ENCODE data around the gene ABCA5.

Gene ABCA5

DNA sequence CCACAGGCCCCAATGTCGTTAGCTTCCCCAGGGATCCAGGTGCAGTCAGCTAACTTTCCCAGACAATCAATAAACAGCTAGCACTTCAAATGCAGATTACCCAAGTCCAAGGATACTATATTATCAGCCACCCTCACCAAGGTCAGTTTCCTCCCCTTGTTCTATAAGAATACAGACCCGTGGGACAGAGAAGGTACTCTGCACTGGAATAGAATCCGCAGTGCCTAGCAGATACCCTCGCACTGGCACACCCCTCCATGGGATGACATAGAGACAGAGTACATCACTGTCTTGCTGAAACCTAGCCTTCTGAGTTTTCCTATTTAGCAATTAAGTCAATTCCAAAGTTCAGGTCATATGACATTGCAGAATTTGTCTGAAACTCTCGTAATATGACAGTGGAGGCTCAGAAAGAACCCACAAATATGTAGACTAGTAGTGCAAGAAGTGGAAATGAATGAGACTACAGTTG lies 58.4 kb downstream of the ABCA5 start:
- no peaks in the 10 kb centered on the region for H3K79me1 ChIP-seq (replicated peaks; ENCODE audit: low read length, poor library complexity, severe bottlenecking)
- no peaks in the 10 kb centered on the region for H3K9me3 ChIP-seq (ENCODE audit: control insufficient read depth, low read length)
- no peaks in the 10 kb centered on the region for H3K36me3 ChIP-seq (ENCODE audit: control insufficient read depth in 1 of 2, insufficient read depth in 2 of 2, low read depth in 1 of 2, low read length in 2 of 2)
- H3K4ac ChIP-seq (ENCODE audit: low read depth in 1 of 2, low read length in 2 of 2), result no peak overlapping the region
- H4K91ac ChIP-seq (ENCODE audit: low read length), result no peak overlapping the region
- no peak overlapping the region for H3K27ac ChIP-seq (ENCODE audit: low read length, poor library complexity, severe bottlenecking)
- no peak overlapping the region for H2BK15ac ChIP-seq (ENCODE audit: low read depth, poor library complexity, severe bottlenecking)
- H2BK120ac ChIP-seq (ENCODE audit: low read depth, low read length), result no peak overlapping the region
- H2BK12ac ChIP-seq (ENCODE audit: low read length in 2 of 2), result no peak overlapping the region
- no peaks in the 10 kb centered on the region for H3K4me1 ChIP-seq (ENCODE audit: control insufficient read depth, insufficient read depth, low read depth, low read length)
- H3K4me2 ChIP-seq (ENCODE audit: low read length, poor library complexity, severe bottlenecking), result no peak overlapping the region
- H3K27me3 ChIP-seq (ENCODE audit: control insufficient read depth in 1 of 2, insufficient read depth in 1 of 2, low read length in 2 of 2), result no peaks in the 10 kb centered on the region
- no peak overlapping the region for H2BK5ac ChIP-seq (ENCODE audit: low read depth, low read length, poor library complexity, severe bottlenecking)
- no peak overlapping the region for H2AK5ac ChIP-seq (ENCODE audit: low read length, severe bottlenecking)
- H3K23ac ChIP-seq (ENCODE audit: low read length in 2 of 2), result no peak overlapping the region
- H2AFZ ChIP-seq (ENCODE audit: low read depth, low read length), result no peak overlapping the region
- H3K14ac ChIP-seq (ENCODE audit: low read length in 2 of 2), result no peak overlapping the region
- 90% methylated on average over 4 of the region's 5 CpGs for WGBS
- H4K8ac ChIP-seq (ENCODE audit: low read length), result no peak overlapping the region
- no peak overlapping the region for H3K4me3 ChIP-seq (ENCODE audit: insufficient read depth in 1 of 2, low read depth in 1 of 2, low read length in 2 of 2)
- H3K9ac ChIP-seq (ENCODE audit: low read length), result no peak overlapping the region
- no peak overlapping the region for H3K18ac ChIP-seq (ENCODE audit: low read depth in 1 of 2, low read length in 2 of 2)
- no peak for DNase-seq

DNA sequence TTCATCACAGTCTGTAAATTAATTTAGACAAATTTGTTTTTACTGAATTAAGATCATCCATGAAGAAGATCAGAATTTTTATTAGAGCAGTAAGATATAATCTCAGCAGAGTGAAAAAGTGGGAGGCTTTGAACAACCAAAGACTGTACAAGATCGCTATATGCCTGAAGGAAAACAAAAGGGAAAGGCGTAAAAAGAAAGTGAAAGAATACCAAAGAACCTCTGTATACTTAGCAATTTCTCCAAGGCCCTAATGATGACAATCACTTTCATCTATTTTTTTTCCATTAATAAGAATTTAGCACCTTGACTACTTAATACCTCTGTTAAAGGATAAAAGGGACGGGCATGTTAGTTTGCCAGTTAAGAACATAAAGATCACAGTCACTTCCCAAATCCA lies 59.7 kb downstream of the ABCA5 start:
- Histone ChIP-seq H3K9ac (ENCODE audit: low read length) (no peak overlapping the region), H3K4ac (ENCODE audit: low read depth in 1 of 2, low read length in 2 of 2) (no peak overlapping the region), H4K8ac (ENCODE audit: low read length) (no peak overlapping the region), H2BK12ac (ENCODE audit: low read length in 2 of 2) (no peak overlapping the region), H2BK15ac (ENCODE audit: low read depth, poor library complexity, severe bottlenecking) (no peak overlapping the region), H3K79me1 (replicated peaks; ENCODE audit: low read length, poor library complexity, severe bottlenecking) (no peaks in the 10 kb centered on the region), H3K14ac (ENCODE audit: low read length in 2 of 2) (no peak overlapping the region), H2AK5ac (ENCODE audit: low read length, severe bottlenecking) (no peak overlapping the region), H3K27me3 (ENCODE audit: control insufficient read depth in 1 of 2, insufficient read depth in 1 of 2, low read length in 2 of 2) (no peaks in the 10 kb centered on the region), H2BK120ac (ENCODE audit: low read depth, low read length) (no peak overlapping the region), H3K4me3 (ENCODE audit: insufficient read depth in 1 of 2, low read depth in 1 of 2, low read length in 2 of 2) (no peak overlapping the region), H3K18ac (ENCODE audit: low read depth in 1 of 2, low read length in 2 of 2) (no peak overlapping the region), H3K4me2 (ENCODE audit: low read length, poor library complexity, severe bottlenecking) (no peak overlapping the region), H3K27ac (ENCODE audit: low read length, poor library complexity, severe bottlenecking) (no peak overlapping the region), H4K91ac (ENCODE audit: low read length) (no peak overlapping the region), H3K4me1 (ENCODE audit: control insufficient read depth, insufficient read depth, low read depth, low read length) (no peaks in the 10 kb centered on the region), H2AFZ (ENCODE audit: low read depth, low read length) (no peak overlapping the region), H2BK5ac (ENCODE audit: low read depth, low read length, poor library complexity, severe bottlenecking) (no peak overlapping the region), H3K9me3 (ENCODE audit: control insufficient read depth, low read length) (no peaks in the 10 kb centered on the region), H3K36me3 (ENCODE audit: control insufficient read depth in 1 of 2, insufficient read depth in 2 of 2, low read depth in 1 of 2, low read length in 2 of 2) (no peaks in the 10 kb centered on the region), H3K23ac (ENCODE audit: low read length in 2 of 2) (no peak overlapping the region)
- WGBS, result 93% methylated on average over 3 of the region's 3 CpGs
- no peak for DNase-seq

DNA sequence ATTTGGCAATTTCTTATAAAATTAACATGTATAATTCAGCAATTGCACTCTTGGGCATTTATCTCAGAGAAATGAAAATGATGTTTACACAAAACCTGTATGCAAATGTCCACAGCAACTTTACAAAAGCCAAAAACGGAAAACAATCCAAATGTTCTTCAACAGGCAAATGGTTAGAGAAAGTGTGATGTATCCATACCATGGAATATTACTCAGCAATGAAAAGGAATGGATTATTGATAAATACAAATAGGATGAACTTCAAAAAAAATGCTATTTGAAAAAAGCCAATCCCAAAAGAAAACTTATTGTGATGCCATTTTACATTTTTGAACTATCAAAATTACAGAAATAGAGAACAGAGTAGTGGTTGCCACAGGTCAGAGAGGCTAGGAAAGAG lies 61.1 kb downstream of the ABCA5 start:
- H3K18ac ChIP-seq (ENCODE audit: low read depth in 1 of 2, low read length in 2 of 2), result no peak overlapping the region
- H4K8ac ChIP-seq (ENCODE audit: low read length), result no peak overlapping the region
- no peak overlapping the region for H2AFZ ChIP-seq (ENCODE audit: low read depth, low read length)
- H3K27ac ChIP-seq (ENCODE audit: low read length, poor library complexity, severe bottlenecking), result no peak overlapping the region
- H3K36me3 ChIP-seq (ENCODE audit: control insufficient read depth in 1 of 2, insufficient read depth in 2 of 2, low read depth in 1 of 2, low read length in 2 of 2), result no peaks in the 10 kb centered on the region
- no peak overlapping the region for H3K23ac ChIP-seq (ENCODE audit: low read length in 2 of 2)
- no peak overlapping the region for H2AK5ac ChIP-seq (ENCODE audit: low read length, severe bottlenecking)
- H2BK15ac ChIP-seq (ENCODE audit: low read depth, poor library complexity, severe bottlenecking), result no peak overlapping the region
- no peak overlapping the region for H4K91ac ChIP-seq (ENCODE audit: low read length)
- no peaks in the 10 kb centered on the region for H3K79me1 ChIP-seq (replicated peaks; ENCODE audit: low read length, poor library complexity, severe bottlenecking)
- H3K27me3 ChIP-seq (ENCODE audit: control insufficient read depth in 1 of 2, insufficient read depth in 1 of 2, low read length in 2 of 2), result no peaks in the 10 kb centered on the region
- no peak overlapping the region for H2BK5ac ChIP-seq (ENCODE audit: low read depth, low read length, poor library complexity, severe bottlenecking)
- H3K4me3 ChIP-seq (ENCODE audit: insufficient read depth in 1 of 2, low read depth in 1 of 2, low read length in 2 of 2), result no peak overlapping the region
- H3K4me2 ChIP-seq (ENCODE audit: low read length, poor library complexity, severe bottlenecking), result no peak overlapping the region
- no peak overlapping the region for H3K9ac ChIP-seq (ENCODE audit: low read length)
- no peak overlapping the region for H2BK120ac ChIP-seq (ENCODE audit: low read depth, low read length)
- no peaks in the 10 kb centered on the region for H3K9me3 ChIP-seq (ENCODE audit: control insufficient read depth, low read length)
- DNase-seq, result no peak
- H3K14ac ChIP-seq (ENCODE audit: low read length in 2 of 2), result no peak overlapping the region
- H2BK12ac ChIP-seq (ENCODE audit: low read length in 2 of 2), result no peak overlapping the region
- H3K4me1 ChIP-seq (ENCODE audit: control insufficient read depth, insufficient read depth, low read depth, low read length), result no peaks in the 10 kb centered on the region
- WGBS, result no CpG with 5 or more reads among the region's 1 CpG
- H3K4ac ChIP-seq (ENCODE audit: low read depth in 1 of 2, low read length in 2 of 2), result no peak overlapping the region

DNA sequence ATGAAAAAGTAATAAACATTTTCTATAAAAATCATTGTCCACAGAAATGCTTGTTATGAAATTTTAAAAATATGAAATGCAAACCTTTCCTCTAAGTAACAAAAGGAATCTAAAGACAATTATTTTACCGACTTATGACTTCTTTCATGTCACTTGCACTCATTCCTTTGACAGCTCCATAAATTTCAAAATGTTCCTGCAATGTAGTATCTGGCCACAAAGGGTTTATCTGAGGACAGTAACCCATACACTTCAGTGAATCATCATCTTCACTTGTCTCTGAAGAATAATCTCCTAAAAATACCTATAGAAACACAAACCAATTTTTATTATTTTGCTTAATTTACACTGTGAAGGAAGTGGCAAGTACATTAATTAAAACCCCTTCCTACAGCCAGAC lies 72.7 kb downstream of the ABCA5 start:
- WGBS, result 40% methylated on average over 1 of the region's 1 CpG

More for the DNA sequence above, 72.7 kb downstream of the ABCA5 start:
- H3K14ac ChIP-seq (ENCODE audit: low read length in 2 of 2), result no peak overlapping the region
- H2BK15ac ChIP-seq (ENCODE audit: low read depth, poor library complexity, severe bottlenecking), result no peak overlapping the region
- no peak overlapping the region for H3K4me3 ChIP-seq (ENCODE audit: insufficient read depth in 1 of 2, low read depth in 1 of 2, low read length in 2 of 2)
- H4K8ac ChIP-seq (ENCODE audit: low read length), result no peak overlapping the region
- no peak overlapping the region for H2BK12ac ChIP-seq (ENCODE audit: low read length in 2 of 2)
- H3K9ac ChIP-seq (ENCODE audit: low read length), result no peak overlapping the region
- no peaks in the 10 kb centered on the region for H3K79me1 ChIP-seq (replicated peaks; ENCODE audit: low read length, poor library complexity, severe bottlenecking)
- H3K18ac ChIP-seq (ENCODE audit: low read depth in 1 of 2, low read length in 2 of 2), result no peak overlapping the region
- no peaks in the 10 kb centered on the region for H3K4me1 ChIP-seq (ENCODE audit: control insufficient read depth, insufficient read depth, low read depth, low read length)
- H3K4me2 ChIP-seq (ENCODE audit: low read length, poor library complexity, severe bottlenecking), result no peak overlapping the region
- peak; percentile 11 for DNase-seq
- H3K36me3 ChIP-seq (ENCODE audit: control insufficient read depth in 1 of 2, insufficient read depth in 2 of 2, low read depth in 1 of 2, low read length in 2 of 2), result no peaks in the 10 kb centered on the region
- no peak overlapping the region for H3K23ac ChIP-seq (ENCODE audit: low read length in 2 of 2)
- H2BK5ac ChIP-seq (ENCODE audit: low read depth, low read length, poor library complexity, severe bottlenecking), result no peak overlapping the region
- no peak overlapping the region for H2AFZ ChIP-seq (ENCODE audit: low read depth, low read length)
- no peak overlapping the region for H3K4ac ChIP-seq (ENCODE audit: low read depth in 1 of 2, low read length in 2 of 2)
- no peaks in the 10 kb centered on the region for H3K27me3 ChIP-seq (ENCODE audit: control insufficient read depth in 1 of 2, insufficient read depth in 1 of 2, low read length in 2 of 2)
- H3K9me3 ChIP-seq (ENCODE audit: control insufficient read depth, low read length), result no peaks in the 10 kb centered on the region
- no peak overlapping the region for H4K91ac ChIP-seq (ENCODE audit: low read length)
- H2AK5ac ChIP-seq (ENCODE audit: low read length, severe bottlenecking), result no peak overlapping the region
- H3K27ac ChIP-seq (ENCODE audit: low read length, poor library complexity, severe bottlenecking), result no peak overlapping the region
- no peak overlapping the region for H2BK120ac ChIP-seq (ENCODE audit: low read depth, low read length)

Measured in mesenchymal stem cell (in vitro differentiated cells and primary cell).